BE2C (cell line): ENCODE results near the gene PLA2G6.

Source experiments
- DNase-seq: peaks from one replicate; pipeline ENCODE4 v3.0.0-alpha.2; 2020
- H3K27me3 ChIP-seq: fragments of 250-450 bp; sonication (Bioruptor Pico); 2 replicates; pipeline ENCODE4 v1.5.1; 2020; ENCODE audit warnings: mild to moderate bottlenecking
- H3K36me3 ChIP-seq: fragments of 250-450 bp; sonication (Bioruptor Pico); 2 replicates; pipeline ENCODE4 v1.5.1; 2020; ENCODE audit warnings: mild to moderate bottlenecking
- H3K4me1 ChIP-seq: fragments of 250-450 bp; sonication (Bioruptor Pico); 2 replicates; pipeline ENCODE4 v1.5.1; 2020
- H3K4me3 ChIP-seq: 2 replicates; pipeline ENCODE4 v1.5.1; 2011; ENCODE audit warnings: low read depth, low read length
- H3K9me3 ChIP-seq: fragments of 250-450 bp; sonication (Bioruptor Pico); 2 replicates; pipeline ENCODE4 v1.5.1; 2020
- CTCF ChIP-seq: IDR thresholded peaks from 2 replicates; pipeline ENCODE4 v1.5.1; 2012; ENCODE audit warnings: mild to moderate bottlenecking, low read depth, low read length

PLA2G6 gene

GRCh38 chr22:38083931-38084631, 97.5 kb downstream of the PLA2G6 start, which contains the start of gene SLC16A8:
Gene SLC16A8 (minus strand): TSS chr22:38084184. CDS start chr22:38082873, 1,311 bp downstream.
- no peaks in the 10 kb centered on the region for H3K9me3 ChIP-seq
- no peak for DNase-seq
- H3K27me3 ChIP-seq: peaks cover 20% of the 10 kb centered on the region
- no peaks in the 10 kb centered on the region for H3K4me1 ChIP-seq
- H3K4me3 ChIP-seq: no peak within 1 kb of the TSS
- no peak for TF ChIP-seq CTCF
- no peaks in the 10 kb centered on the region for H3K36me3 ChIP-seq

DNA sequence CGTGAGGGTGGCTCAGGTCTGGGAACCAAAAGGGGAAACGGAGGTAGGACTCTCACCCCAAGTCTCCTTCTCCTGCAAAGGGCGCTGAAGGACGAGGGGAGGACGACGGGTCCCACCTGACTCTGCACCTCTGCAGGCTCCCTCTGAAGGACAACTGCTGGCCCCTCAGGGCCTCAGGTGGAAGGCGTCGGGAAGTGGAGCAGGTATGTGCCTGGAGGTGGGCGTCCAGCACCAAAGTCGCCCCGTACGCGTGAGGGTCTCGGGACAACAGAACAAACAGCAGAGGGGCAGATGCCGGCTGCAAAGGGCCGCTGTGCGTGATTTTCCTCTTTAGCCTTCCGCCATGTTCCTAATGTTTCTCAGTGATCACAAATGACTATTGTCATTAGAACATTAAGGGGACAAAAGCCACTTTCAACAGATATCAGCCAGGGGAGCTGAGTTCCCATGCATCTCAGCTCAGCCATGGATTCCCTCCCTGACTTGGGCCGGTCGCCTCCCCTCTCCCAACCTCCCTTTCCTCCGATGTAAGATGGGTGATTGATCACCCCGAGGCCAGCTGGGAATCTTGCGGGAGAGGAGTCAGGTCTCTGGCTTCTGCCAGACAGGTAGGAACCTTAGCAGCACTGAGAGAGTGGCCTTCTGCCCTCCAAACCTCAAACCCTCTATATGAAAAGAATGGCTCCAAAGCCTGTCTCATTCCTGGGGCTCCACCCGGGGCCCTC, 98.5 kb downstream of the PLA2G6 start:
- Histone ChIP-seq H3K4me3 (no peak overlapping the region), H3K36me3 (no peaks in the 10 kb centered on the region), H3K9me3 (no peaks in the 10 kb centered on the region), H3K27me3 (peaks cover 17% of the 10 kb centered on the region), H3K4me1 (no peaks in the 10 kb centered on the region)
- no peak for TF ChIP-seq CTCF
- DNase-seq: no peak

GRCh38 chr22:38081941-38082828, 99.4 kb downstream of the PLA2G6 start:
- Histone ChIP-seq H3K4me1 (no peaks in the 10 kb centered on the region), H3K9me3 (no peaks in the 10 kb centered on the region), H3K36me3 (no peaks in the 10 kb centered on the region), H3K4me3 (no peak overlapping the region), H3K27me3 (peaks cover 14% of the 10 kb centered on the region)
- no peak for DNase-seq
- no peak for TF ChIP-seq CTCF

- no peak for DNase-seq
- H3K9me3 ChIP-seq: no peaks in the 10 kb centered on the region
- TF ChIP-seq CTCF: no peak
- H3K27me3 ChIP-seq: peaks cover 14% of the 10 kb centered on the region
- H3K36me3 ChIP-seq: no peaks in the 10 kb centered on the region
- no peaks in the 10 kb centered on the region for H3K4me1 ChIP-seq
- peak overlapping the region; percentile 34 for H3K4me3 ChIP-seq
Observed at GRCh38 chr22:38081636-38081940, 100.0 kb downstream of the PLA2G6 start.

- Histone ChIP-seq H3K36me3 (no peaks in the 10 kb centered on the region), H3K4me3 (peak overlapping the region; percentile 34), H3K9me3 (no peaks in the 10 kb centered on the region), H3K27me3 (peaks cover 14% of the 10 kb centered on the region), H3K4me1 (no peaks in the 10 kb centered on the region)
- no peak for TF ChIP-seq CTCF
- DNase-seq: peak; percentile 64
Observed at GRCh38 chr22:38080850-38081635, 100.6 kb downstream of the PLA2G6 start.
